Stimulated activated CD4-positive, alpha-beta T cell treated with anti-CD3 and anti-CD28 coated beads, Interleukin-4, amount 100 ng/mL, for 24 hours (primary cell): ENCODE results near the gene CEP152.

Source experiments
- DNase-seq: peaks from one replicate; pipeline ENCODE4 v3.0.0-alpha.2; 2020

CEP152 gene

DNA sequence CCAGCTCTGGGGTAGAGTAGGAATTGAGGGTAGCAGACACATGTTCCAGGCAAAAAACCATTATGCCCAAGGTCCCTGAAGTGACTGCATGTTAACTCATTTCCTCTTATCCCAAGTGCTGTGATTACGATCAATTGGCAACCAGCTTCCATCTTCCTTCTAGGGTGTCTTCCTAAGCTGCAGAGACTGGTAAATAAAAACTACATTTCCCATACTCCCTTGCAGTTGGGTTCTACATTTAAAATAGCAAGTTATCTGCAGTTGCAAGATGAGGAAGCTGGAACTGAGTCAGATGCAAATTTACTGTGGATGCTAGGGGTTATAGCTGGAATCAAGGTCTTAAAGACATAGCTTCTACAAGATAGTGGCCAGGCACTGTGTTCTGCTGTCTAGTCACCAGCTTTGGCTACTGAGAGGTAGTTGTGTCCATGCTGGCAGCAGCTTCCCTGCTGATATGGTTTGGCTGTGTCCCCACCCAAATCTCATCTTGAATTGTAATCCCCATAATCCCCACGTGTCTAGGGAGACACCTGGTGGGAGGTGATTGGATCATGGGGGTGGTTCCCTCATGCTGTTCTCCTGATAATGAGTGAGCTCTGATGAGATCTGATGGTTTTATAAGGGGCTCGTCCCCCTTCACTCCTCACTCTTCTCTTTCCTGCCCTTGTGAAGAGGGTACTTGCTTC is 114.1 kb downstream of the CEP152 start:
- DNase-seq = no peak

DNA sequence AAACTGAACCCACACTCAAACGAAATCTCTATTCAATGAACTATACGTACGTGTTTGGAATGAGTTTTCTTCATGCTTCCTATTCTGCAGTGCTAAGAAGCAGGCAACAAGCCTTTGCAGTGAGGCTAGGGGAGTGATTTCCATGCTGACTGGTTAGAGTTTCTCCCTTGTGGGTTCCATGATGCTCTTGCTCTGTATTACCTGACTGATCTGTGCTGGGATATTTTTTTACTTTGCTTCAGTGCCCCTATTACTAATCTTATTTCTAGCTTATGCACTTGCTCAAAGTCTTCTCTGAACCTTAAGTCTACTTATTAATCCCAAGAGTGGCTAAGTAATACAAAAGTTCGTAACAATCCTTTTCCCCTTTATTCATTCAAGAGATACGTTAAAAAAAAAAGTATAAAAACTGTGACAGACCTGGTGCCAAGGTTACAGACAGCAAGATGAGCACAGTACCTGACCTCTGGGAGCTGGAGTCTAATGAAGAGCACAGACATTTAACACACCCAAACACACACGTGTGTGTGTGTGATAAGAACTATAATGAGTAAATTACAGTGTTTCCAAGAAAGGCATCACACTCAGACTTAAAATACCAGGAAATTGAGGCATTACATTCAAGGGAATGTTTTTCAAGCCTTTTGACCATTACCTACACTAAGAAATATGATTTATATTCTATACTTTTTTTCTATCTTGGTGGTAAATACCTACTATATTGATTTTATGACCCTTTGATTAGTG is 114.9 kb downstream of the CEP152 start:
- DNase-seq = no peak

DNA sequence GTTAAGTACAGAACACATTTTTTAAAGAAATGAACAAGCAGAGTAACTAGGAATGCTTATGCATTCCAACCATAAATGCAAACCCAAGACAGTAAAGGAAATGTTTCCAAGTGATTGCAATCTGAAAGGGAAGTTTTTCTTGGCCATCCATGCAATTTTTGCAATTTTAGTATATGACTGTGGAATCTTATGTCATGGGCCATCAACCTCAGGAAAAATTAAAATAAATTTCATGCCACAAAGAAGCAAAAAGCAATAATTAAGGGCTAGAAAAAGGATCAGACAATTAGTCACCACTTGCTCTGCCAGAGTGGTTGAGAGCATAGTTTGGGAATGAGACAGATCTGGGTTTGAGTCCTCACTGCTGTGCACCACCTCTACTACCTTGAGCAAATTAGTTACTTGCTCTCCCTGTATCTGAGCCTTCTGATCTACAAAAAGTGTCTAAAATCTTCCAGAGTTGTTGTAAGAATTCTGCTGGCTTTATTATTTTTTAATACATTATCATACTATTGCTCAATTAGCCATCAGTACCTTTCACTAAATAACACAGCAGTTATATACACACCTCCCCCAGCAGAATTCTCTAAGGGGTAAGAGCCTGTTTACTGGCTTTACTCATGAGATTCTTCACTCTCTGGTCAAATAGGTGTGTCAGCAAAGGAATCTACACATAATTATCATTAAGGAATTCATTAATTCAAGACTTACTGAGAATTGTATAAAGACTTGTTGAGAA is 115.6 kb downstream of the CEP152 start:
- DNase-seq = no peak

DNA sequence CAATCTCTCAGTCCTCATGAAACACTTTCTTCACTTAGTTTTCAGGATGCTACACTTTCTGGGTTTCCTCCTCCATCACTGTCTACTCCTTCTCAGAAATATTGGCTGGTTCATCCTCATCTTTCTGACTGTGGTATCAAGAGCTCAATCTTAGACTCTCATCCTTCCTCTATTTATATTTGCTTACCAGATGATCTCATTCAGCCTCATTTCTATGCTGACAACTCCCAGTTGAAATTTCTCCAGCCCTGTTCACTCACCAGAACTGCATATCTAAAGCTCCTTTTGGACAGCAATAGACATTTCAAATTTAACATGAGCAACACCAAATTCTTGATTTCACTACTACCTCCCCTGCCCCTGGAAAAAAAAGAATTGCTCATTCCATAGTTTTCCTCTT is 117.4 kb downstream of the CEP152 start:
- DNase-seq = no peak

DNA sequence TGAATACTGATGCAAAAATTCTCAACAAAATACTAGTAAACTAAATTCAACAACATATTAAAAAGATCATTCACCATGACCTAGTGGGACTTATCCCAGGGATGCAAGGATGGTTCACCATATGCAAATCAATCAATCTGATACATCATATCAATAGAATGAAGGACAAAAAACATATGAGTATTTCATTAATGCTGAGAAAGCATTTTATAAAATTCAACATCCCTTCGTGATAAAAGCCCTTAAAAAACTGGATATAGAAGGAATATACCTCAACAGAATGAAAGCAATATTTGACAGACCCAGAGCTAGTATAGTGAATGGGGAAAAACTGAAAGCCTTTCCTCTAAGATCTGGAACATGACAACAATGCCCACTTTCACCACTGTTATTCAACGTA is 122.4 kb downstream of the CEP152 start:
- no peak for DNase-seq
